Heart left ventricle (tissue), 13 donors: ENCODE data around the gene DUSP18.

Source experiments
- CTCF ChIP-seq, 12 donors: fragments of 200-600 bp; sonication (generic) in 4 of 12; IDR thresholded peaks; one replicate each; pipeline versions ENCODE4 v1.5.0 to v1.8.0; 2018 to 2022; ENCODE audit warnings: antibody characterized with exemption in 12 of 12, mild to moderate bottlenecking in 5 of 12
- POLR2A ChIP-seq, 2 donors: fragments of 450-650 bp; IDR thresholded peaks; one replicate each; pipeline ENCODE4 v1.6.1; 2017; ENCODE audit warnings: antibody characterized with exemption in 2 of 2, mild to moderate bottlenecking in 2 of 2, moderate library complexity in 2 of 2
- donor health status: ischemic (EF 13 %, LVEDD 7.1; RV severe dilation, severe dysfunction).
- donor health status: DM: no; HTN: yes; CAD: no.
- donor health status: DM: no; HTN: no; CAD: no.
- donor health status: ischemic (EF 25% LVEDD 6.9; RV normal size, moderate dysfunction).
- donor health status: ischemic (EF 25% LVEDD 5.7; RV mildly dilated, moderate dysfunction).
- donor health status: ischemic (EF 35%, LVEDD 5.7; RV mildly dilated, moderate dysfunction).
- donor health status: nonischemic (EF 11% LVEDD 7.7; RV severe dilation, severe dysfunction).
- donor health status: DM: yes; HTN: yes; CAD: no.
- donor health status: PGD.
- donor health status: ischemic (EF 29% LVEDD 5.4; RV normal size, mild dysfunction).
- donor health status: nonischemic (EF 23%, LVEDD 6.1; RV moderate dilation, normal function).

GRCh38 chr22:30667494-30668385 lies at the start of gene DUSP18:
- TF ChIP-seq CTCF (IDR thresholded peaks at IDR 0.05) (peak in 10 of 12 donors; percentile 17 to 53 (median 35)), POLR2A (IDR thresholded peaks at IDR 0.05) (peak in 1 of 2 donors; percentile 72)
